Measurements from ENCODE around the gene PKN1. TPM values are rescaled to one million over a fixed set of nuclear protein-coding genes. Genes with fewer than 3 reads are reported as not detected.

Gene PKN1
- total RNA-seq, 2 donors from 2014 or later: 54.3 to 255 TPM

DNA sequence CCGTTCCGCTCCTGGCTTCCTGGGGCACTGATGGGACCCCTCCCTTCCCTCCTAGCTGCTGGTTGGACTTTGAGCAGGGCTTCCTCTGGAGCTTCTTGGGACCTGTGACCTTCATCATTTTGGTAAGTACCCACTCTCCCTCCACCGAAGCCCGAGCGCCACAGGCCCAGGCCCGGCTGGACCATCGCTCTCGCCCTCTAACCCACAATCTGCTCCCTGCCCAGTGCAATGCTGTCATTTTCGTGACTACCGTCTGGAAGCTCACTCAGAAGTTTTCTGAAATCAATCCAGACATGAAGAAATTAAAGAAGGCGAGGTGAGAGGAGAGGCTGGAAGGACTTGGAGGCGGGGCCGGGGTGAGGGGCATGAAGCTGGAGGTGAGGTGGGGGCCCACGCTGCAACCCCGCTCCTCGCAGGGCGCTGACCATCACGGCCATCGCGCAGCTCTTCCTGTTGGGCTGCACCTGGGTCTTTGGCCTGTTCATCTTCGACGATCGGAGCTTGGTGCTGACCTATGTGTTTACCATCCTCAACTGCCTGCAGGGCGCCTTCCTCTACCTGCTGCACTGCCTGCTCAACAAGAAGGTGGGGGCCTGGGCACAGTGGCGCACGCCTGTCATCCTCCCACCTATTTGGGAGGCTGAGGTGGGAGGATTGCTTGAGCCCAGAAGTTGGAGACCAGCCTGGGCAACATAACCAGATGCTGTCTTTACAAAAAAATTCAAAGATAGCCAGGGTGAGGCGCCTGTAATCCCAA is 26.3 kb upstream of the PKN1 start:
- 86% methylated on average over 27 of the region's 27 CpGs for WGBS
- DNase-seq (ENCODE audit: low spot score): no peak
- H3K27ac ChIP-seq: peak overlapping the region in 1 of 2 donors; percentile 74
- H3K4me3 ChIP-seq: peak overlapping the region in 1 of 2 donors; percentile 25
- H3K27me3 ChIP-seq (replicated peaks; ENCODE audit: insufficient read depth): no peaks in the 10 kb centered on the region
- no peak for TF ChIP-seq POLR2A (IDR thresholded peaks at IDR 0.05)
- intact Hi-C loops (cut with DNase I): loop anchor here (5.0 kb wide), 2 partner anchors 45 to 270 kb away; partner anchors contain the start of gene ASF1B
- H3K4me1 ChIP-seq (replicated peaks): peaks cover 3% of the 10 kb centered on the region
- H3K36me3 ChIP-seq: peaks cover 25 to 31% of the 10 kb centered on the region in 2 donors
- no peaks in the 10 kb centered on the region for H3K9me3 ChIP-seq

DNA sequence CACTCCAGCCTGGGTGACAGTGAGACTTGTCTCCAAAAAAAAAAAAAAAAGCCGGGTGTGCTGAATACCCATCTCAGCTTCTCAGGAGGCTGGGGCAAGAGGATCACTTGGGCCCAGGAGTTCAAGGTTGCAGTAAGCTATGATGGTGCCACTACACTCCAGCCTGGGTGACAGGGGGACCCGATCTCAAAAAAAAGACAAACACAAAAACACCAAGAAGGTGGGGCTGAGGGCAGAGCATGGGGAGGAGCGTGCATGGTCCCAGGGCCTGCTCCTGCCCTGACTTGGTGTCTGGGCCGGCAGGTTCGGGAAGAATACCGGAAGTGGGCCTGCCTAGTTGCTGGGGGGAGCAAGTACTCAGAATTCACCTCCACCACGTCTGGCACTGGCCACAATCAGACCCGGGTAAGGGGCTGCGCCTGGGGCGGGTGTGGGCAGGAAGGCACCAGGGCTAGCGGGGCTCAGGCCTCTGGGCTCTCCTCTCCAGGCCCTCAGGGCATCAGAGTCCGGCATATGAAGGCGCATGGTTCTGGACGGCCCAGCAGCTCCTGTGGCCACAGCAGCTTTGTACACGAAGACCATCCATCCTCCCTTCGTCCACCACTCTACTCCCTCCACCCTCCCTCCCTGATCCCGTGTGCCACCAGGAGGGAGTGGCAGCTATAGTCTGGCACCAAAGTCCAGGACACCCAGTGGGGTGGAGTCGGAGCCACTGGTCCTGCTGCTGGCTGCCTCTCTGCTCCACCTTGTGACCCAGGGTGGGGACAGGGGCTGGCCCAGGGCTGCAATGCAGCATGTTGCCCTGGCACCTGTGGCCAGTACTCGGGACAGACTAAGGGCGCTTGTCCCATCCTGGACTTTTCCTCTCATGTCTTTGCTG is 25.3 kb upstream of the PKN1 start:
- no peak overlapping the region for H3K27ac ChIP-seq
- WGBS: 71% methylated on average over 20 of the region's 20 CpGs
- H3K36me3 ChIP-seq: peaks cover 30 to 37% of the 10 kb centered on the region in 2 donors
- intact Hi-C loops (cut with DNase I): loop anchor here (5.0 kb wide), 2 partner anchors 46 to 271 kb away; partner anchors contain the start of gene ASF1B
- DNase-seq (ENCODE audit: low spot score): no peak
- H3K4me3 ChIP-seq: no peak overlapping the region
- no peaks in the 10 kb centered on the region for H3K9me3 ChIP-seq
- peaks cover 3% of the 10 kb centered on the region for H3K4me1 ChIP-seq (replicated peaks)
- no peaks in the 10 kb centered on the region for H3K27me3 ChIP-seq (replicated peaks; ENCODE audit: insufficient read depth)
- TF ChIP-seq POLR2AphosphoS5 (IDR thresholded peaks at IDR 0.05) (no peak), POLR2A (IDR thresholded peaks at IDR 0.05) (no peak), CTCF (IDR thresholded peaks at IDR 0.05) (no peak)

DNA sequence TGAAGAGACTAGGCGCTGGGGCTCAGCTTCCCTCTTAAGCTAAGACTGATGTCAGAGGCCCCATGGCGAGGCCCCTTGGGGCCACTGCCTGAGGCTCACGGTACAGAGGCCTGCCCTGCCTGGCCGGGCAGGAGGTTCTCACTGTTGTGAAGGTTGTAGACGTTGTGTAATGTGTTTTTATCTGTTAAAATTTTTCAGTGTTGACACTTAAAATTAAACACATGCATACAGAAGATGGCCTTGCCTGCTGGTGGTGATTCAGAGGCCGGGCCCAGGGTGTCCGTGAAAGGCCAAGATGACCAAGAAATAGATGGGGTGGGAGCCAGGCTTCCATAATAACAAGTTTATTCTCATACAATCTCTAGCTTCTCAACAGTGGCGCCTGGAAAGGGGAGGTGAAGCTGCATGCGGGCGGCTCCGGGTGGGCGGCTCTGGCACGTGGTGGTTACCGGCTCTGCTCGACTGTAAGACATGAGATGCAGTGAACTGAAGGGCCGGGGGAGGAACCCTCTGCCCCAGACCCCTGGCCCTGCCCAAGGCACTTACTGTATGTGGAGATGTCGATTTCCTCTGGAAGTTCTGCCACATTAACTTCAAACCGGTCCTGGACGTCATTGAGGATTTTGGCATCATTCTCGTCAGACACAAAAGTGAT is 24.5 kb upstream of the PKN1 start:
- TF ChIP-seq CTCF (IDR thresholded peaks at IDR 0.05) (no peak), POLR2AphosphoS5 (IDR thresholded peaks at IDR 0.05) (no peak), POLR2A (IDR thresholded peaks at IDR 0.05) (no peak)
- H3K4me3 ChIP-seq: no peak overlapping the region
- WGBS: 78% methylated on average over 20 of the region's 20 CpGs
- peaks cover 3% of the 10 kb centered on the region for H3K4me1 ChIP-seq (replicated peaks)
- no peak for DNase-seq (ENCODE audit: low spot score)
- intact Hi-C loops (cut with DNase I): loop anchor here (5.0 kb wide), 2 partner anchors 46 to 271 kb away; partner anchors contain the start of gene ASF1B
- H3K36me3 ChIP-seq: peaks cover 30 to 37% of the 10 kb centered on the region in 2 donors
- no peaks in the 10 kb centered on the region for H3K27me3 ChIP-seq (replicated peaks; ENCODE audit: insufficient read depth)
- H3K9me3 ChIP-seq: no peaks in the 10 kb centered on the region
- no peak overlapping the region for H3K27ac ChIP-seq

- peaks cover 30 to 37% of the 10 kb centered on the region in 2 donors for H3K36me3 ChIP-seq
Observed at GRCh38 chr19:14409146-14410023, 23.7 kb upstream of the PKN1 start.

More at GRCh38 chr19:14409146-14410023, 23.7 kb upstream of the PKN1 start:
- Histone ChIP-seq H3K27ac (no peak overlapping the region), H3K4me1 (replicated peaks) (peaks cover 9% of the 10 kb centered on the region), H3K27me3 (replicated peaks; ENCODE audit: insufficient read depth) (no peaks in the 10 kb centered on the region), H3K4me3 (no peak overlapping the region), H3K9me3 (no peaks in the 10 kb centered on the region)
- intact Hi-C loops (cut with DNase I): loop anchor here (5.0 kb wide), 2 partner anchors 47 to 272 kb away; partner anchors contain the start of gene ASF1B
- 83% methylated on average over 33 of the region's 38 CpGs for WGBS
- TF ChIP-seq POLR2A (IDR thresholded peaks at IDR 0.05) (no peak), POLR2AphosphoS5 (IDR thresholded peaks at IDR 0.05) (no peak), CTCF (IDR thresholded peaks at IDR 0.05) (no peak)
- DNase-seq (ENCODE audit: low spot score): no peak
